Bladder microvascular endothelial cell (primary cell): ENCODE data around the gene TUBD1. TPM values are rescaled to one million over a fixed set of nuclear protein-coding genes. Genes with fewer than 3 reads are reported as not detected.

Experiments
- total RNA-seq: library from RNA; depleted of rRNA; stranded (reverse); fragments of >200 nt; gene quantifications from 2 replicates; pipeline ENCODE4 v1.2.3, GENCODE V29; 2014

Gene TUBD1
- 7.4 and 12.3 TPM in 2 replicates for total RNA-seq

DNA sequence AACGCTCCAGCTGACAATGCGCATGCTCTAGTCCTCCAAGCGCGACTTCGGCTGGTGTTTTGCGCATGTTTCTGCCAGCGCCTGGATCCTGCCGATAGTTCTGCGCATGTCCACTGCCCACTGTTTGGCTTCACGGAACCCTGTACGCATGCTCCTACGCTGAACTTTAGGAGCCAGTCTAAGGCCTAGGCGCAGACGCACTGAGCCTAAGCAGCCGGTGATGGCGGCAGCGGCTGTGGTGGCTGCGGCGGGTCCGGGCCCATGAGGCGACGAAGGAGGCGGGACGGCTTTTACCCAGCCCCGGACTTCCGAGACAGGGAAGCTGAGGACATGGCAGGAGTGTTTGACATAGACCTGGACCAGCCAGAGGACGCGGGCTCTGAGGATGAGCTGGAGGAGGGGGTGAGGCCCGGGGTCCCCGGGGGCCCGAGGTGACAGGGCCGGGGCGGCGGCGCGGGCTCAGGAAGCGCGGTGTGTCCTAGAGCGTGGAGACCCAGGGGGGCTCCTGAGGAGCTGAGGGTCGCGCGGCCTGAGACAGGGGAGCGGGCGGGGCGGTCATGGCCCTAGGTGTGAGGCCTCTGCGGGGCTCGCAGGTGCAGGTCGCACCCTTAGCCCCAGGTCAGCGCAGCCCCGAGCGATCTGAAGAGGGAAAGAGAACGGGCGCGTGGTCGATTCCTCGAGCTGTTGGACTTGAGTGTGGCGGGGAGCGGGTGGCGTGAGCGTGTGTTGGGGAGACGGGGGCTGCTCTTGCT lies at the start of gene TUBD1, which contains the start of gene RPS6KB1:
Gene TUBD1 (minus strand): TSS at position 20 of the 752 bp plus-strand sequence. CDS start 1,941 bp downstream, outside the sequence.
Gene RPS6KB1 (plus strand): TSS at position 198 of the 752 bp plus-strand sequence. CDS start 64 bp downstream, at position 262.

Other genes starting within 250 kb of the TUBD1 start
- 19.6 and 29.6 TPM in 2 replicates for gene PTRH2, start 185.5 kb downstream of the TUBD1 start, total RNA-seq
- 87.3 and 287 TPM in 2 replicates for gene VMP1, start 185.3 kb downstream of the TUBD1 start, total RNA-seq
- gene RPS6KB1, start 178 bp upstream of the TUBD1 start, total RNA-seq, result 18.3 and 28.5 TPM in 2 replicates
- 10.8 and 14.9 TPM in 2 replicates for gene RNFT1, start 71.8 kb upstream of the TUBD1 start, total RNA-seq
- 4.7 and 8.1 TPM in 2 replicates for gene HEATR6, start 186.0 kb upstream of the TUBD1 start, total RNA-seq